Activated CD8-positive, alpha-beta T cell treated with anti-CD3 and anti-CD28 coated beads for 36 hours (primary cell): ENCODE data around the gene PTGR1. TPM values are rescaled to one million over a fixed set of nuclear protein-coding genes. Genes with fewer than 3 reads are reported as not detected.

ENCODE experiments used
- ATAC-seq: fragments of 200-7000 bp; cut with Tn5 transposase; one replicate; pipeline ENCODE4 v1.10.0; 2021; ENCODE audit warnings: mild to moderate bottlenecking, moderate library complexity
- CTCF ChIA-PET: fragments of 350-600 bp; sonication (Branson Sonifier 250); formaldehyde crosslinking; loops from one replicate; lab custom pipeline; 2021; ENCODE audit warnings: antibody characterized with exemption; lab: Charles Lee
- POLR2A ChIA-PET: fragments of 350-600 bp; sonication (Branson Sonifier 250); formaldehyde crosslinking; loops from one replicate; lab custom pipeline; 2021; ENCODE audit warnings: antibody characterized with exemption; lab: Charles Lee
- DNase-seq: peaks from one replicate; pipeline ENCODE4 v3.0.0-alpha.2; 2020
- H3K27ac Mint-ChIP-seq: one replicate; pipeline ENCODE4 v1.8.0; 2021; ENCODE audit warnings: mild to moderate bottlenecking, mixed read lengths
- H3K27me3 Mint-ChIP-seq: one replicate; pipeline ENCODE4 v1.8.0; 2021; ENCODE audit warnings: mixed read lengths
- H3K36me3 Mint-ChIP-seq: one replicate; pipeline ENCODE4 v1.8.0; 2021; ENCODE audit warnings: low read depth, mixed read lengths
- H3K4me1 Mint-ChIP-seq: one replicate; pipeline ENCODE4 v1.8.0; 2021; ENCODE audit warnings: low read depth, mixed read lengths
- H3K4me3 Mint-ChIP-seq: one replicate; pipeline ENCODE4 v1.8.0; 2021; ENCODE audit warnings: mild to moderate bottlenecking, moderate library complexity, mixed read lengths
- H3K9me3 Mint-ChIP-seq: one replicate; pipeline ENCODE4 v1.8.0; 2021; ENCODE audit warnings: mixed read lengths
- intact Hi-C: fragments of 100-400 bp; cut with micrococcal nuclease; formaldehyde crosslinking; loops from one replicate; pipeline ENCODE4 v1.10.0; 2022
- total RNA-seq, 2 experiments: library from RNA; stranded (reverse); gene quantifications; one replicate each; pipeline ENCODE4 v1.2.3, GENCODE V29; 2021
- TF ChIP-seq, protein P1 (sequence below): fragments of 200-600 bp; IDR thresholded peaks from one replicate; pipeline ENCODE4 v1.8.0; 2022; ENCODE audit warnings: antibody characterized with exemption, mild to moderate bottlenecking

Gene PTGR1
- total RNA-seq, 2 experiments from 2014 or later: 1.7 to 1.8 TPM

DNA sequence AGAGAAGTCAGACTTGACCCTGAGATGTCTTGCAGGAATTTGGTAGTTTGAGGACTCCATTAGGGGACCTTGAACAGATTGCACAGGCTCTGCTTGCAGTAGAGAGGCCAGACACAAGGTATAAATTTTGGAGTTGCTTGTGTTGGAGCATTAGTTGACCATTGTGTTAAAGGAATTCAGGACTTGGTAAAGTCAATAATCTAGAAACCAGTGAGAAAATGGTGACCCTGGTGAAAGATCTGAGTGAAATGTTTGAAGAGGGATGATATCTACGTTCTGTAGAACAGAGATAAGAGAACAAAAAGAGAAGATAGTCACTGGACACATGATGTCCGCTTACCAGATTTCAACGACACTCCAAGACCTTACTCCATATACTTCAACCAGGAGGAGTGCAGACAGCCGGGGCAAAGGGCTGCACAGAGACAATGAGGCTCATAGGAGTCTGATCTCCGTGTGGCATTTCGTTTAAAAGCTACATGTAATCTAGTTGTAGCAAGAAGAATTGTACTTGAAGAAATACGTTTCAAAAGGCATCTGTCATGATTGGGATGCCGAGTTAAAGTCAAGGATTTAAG, 44.8 kb upstream of the PTGR1 start:
- Mint-ChIP-seq H3K4me3 (no peak overlapping the region), H3K9me3 (no peaks in the 10 kb centered on the region), H3K4me1 (no peaks in the 10 kb centered on the region), H3K36me3 (peaks cover 37% of the 10 kb centered on the region), H3K27me3 (no peaks in the 10 kb centered on the region), H3K27ac (no peak overlapping the region)
- CTCF ChIA-PET: no interaction called here
- no peak for DNase-seq
- ATAC-seq: no peak
- TF ChIP-seq, protein P1, sequence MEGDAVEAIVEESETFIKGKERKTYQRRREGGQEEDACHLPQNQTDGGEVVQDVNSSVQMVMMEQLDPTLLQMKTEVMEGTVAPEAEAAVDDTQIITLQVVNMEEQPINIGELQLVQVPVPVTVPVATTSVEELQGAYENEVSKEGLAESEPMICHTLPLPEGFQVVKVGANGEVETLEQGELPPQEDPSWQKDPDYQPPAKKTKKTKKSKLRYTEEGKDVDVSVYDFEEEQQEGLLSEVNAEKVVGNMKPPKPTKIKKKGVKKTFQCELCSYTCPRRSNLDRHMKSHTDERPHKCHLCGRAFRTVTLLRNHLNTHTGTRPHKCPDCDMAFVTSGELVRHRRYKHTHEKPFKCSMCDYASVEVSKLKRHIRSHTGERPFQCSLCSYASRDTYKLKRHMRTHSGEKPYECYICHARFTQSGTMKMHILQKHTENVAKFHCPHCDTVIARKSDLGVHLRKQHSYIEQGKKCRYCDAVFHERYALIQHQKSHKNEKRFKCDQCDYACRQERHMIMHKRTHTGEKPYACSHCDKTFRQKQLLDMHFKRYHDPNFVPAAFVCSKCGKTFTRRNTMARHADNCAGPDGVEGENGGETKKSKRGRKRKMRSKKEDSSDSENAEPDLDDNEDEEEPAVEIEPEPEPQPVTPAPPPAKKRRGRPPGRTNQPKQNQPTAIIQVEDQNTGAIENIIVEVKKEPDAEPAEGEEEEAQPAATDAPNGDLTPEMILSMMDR: no peak
- intact Hi-C loops: no loop called here
- POLR2A ChIA-PET: no interaction called here

DNA sequence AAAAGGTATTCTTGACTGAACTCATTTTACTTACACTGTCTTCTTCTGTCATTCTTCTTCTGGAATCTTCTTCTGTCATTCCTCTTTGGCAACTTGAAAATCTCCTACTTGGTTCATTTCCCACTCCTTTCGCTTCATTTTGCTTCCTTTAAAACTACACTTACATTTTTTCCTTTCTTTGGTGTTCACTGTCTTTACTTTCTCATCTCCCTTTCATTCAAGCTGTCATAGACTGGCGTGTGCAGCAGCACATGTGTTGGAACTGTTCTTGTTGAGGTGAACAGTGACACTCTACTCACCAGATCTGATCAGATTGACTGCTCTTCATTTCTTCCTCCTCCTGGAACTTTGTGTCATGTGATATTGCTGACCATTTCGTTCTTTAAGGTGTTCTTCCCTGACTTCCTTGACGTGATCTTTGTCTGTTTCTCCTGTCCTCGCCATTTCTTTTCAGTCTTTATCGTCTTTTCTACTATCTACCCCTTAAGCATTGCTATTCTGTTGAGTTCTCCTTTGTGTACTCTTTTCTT, 38.0 kb upstream of the PTGR1 start:
- CTCF ChIA-PET: interaction anchor here (1.1 to 1.2 kb wide), 2 partner anchors 16 to 39 kb away, joined by 3 read pairs; no protein-coding TSS in a partner anchor
- ATAC-seq (no peak), DNase-seq (no peak)
- Mint-ChIP-seq H3K36me3 (peaks cover 35% of the 10 kb centered on the region), H3K4me1 (peaks cover 37% of the 10 kb centered on the region), H3K4me3 (no peak overlapping the region), H3K9me3 (no peaks in the 10 kb centered on the region), H3K27ac (no peak overlapping the region), H3K27me3 (no peaks in the 10 kb centered on the region)
- TF ChIP-seq, protein P1: no peak
- intact Hi-C loops: no loop called here
- POLR2A ChIA-PET: no interaction called here

DNA sequence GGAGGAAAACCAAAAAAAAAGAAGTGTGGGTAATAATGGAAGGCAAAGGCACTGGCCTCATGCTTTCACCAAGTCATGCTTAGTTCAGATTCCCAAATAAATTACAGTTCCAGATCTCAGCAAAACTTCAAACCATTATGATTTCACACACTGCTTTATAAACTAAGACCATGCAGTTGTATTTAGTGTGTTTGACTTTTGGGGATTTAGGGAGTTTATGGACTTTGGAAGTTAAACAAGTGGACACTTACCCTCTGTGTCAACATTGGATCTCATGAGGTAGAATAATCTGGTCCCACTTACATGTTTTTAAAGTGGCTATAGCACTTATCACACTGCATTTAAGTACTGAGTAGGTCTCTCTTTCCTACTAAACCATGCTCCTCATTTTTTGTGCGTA, 35.4 kb upstream of the PTGR1 start:
- Mint-ChIP-seq H3K4me1 (peaks cover 40% of the 10 kb centered on the region), H3K9me3 (no peaks in the 10 kb centered on the region), H3K27me3 (no peaks in the 10 kb centered on the region), H3K27ac (no peak overlapping the region), H3K4me3 (no peak overlapping the region), H3K36me3 (peaks cover 44% of the 10 kb centered on the region)
- DNase-seq (no peak), ATAC-seq (no peak)
- TF ChIP-seq, protein P1: no peak
- intact Hi-C loops: no loop called here
- CTCF ChIA-PET: no interaction called here
- POLR2A ChIA-PET: no interaction called here

DNA sequence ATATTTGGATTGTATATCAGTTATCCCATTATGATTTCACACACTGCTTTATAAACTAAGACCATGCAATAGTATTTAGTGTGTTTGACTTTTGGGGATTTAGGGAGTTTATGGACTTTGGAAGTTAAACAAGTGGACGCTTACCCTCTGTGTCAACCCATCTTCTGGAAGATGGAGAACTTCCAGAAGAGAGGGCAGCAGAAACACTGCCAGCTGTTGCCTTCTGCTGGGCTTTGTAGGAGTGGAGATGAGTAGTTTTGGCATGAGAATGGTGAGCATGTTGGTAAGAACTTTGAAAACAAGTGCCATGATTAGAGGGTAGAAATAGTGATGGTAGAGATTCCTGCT, 33.9 kb upstream of the PTGR1 start:
- no peak for ATAC-seq
- CTCF ChIA-PET: interaction anchor here (1.0 to 1.2 kb wide), 2 partner anchors 35 to 67 kb away, joined by 3 to 5 read pairs; no protein-coding TSS in a partner anchor
- no peaks in the 10 kb centered on the region for H3K27me3 Mint-ChIP-seq
- peaks cover 42% of the 10 kb centered on the region for H3K36me3 Mint-ChIP-seq
- TF ChIP-seq, protein P1: no peak
- no peaks in the 10 kb centered on the region for H3K9me3 Mint-ChIP-seq
- no peak overlapping the region for H3K27ac Mint-ChIP-seq
- no peak for DNase-seq
- H3K4me3 Mint-ChIP-seq: peak overlapping the region; percentile 89
- intact Hi-C loops: no loop called here
- POLR2A ChIA-PET: interaction anchor here (0.6 to 1.0 kb wide), 2 partner anchors 28 to 752 kb away, joined by 3 read pairs; partner anchors contain the start of gene GNG10
- peaks cover 40% of the 10 kb centered on the region for H3K4me1 Mint-ChIP-seq

DNA sequence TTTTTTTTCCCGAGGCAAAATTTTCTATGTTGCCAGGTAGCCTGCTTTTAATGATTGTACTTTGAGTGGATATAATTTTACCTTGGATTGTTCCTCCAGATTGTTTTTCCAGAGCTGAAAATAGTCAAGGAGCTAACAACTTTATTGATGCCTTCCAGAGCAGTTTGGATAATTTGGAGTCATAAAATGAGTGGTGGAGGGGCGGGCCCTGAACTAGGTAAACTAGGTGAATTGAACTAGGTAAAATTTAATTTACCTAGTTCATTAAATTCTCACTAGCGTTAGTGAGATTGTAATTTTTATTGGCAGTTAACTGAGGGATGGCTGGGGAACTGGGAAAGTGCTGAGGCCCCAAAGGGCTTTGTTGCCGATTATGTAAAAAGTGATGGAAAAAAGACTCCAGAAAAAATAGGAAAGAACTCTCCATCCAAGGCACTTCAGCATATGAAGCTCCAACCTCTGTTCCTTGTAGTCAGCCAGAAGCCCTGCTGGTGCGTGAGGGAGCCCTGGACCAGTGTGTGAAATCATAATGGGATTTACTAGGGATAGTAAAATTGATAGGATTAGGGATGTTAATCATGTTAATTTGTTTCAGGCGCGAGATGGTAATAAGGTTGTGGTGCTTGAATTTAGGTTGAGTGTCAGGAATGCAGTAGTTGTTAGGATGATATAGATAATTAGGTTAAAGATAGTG, 33.4 kb upstream of the PTGR1 start:
- H3K27ac Mint-ChIP-seq: no peak overlapping the region
- TF ChIP-seq, protein P1: no peak
- H3K36me3 Mint-ChIP-seq: peaks cover 42% of the 10 kb centered on the region
- H3K27me3 Mint-ChIP-seq: no peaks in the 10 kb centered on the region
- H3K9me3 Mint-ChIP-seq: no peaks in the 10 kb centered on the region
- ATAC-seq (no peak), DNase-seq (no peak)
- H3K4me3 Mint-ChIP-seq: peak overlapping the region; percentile 89
- peaks cover 40% of the 10 kb centered on the region for H3K4me1 Mint-ChIP-seq
- CTCF ChIA-PET: interaction anchor here (0.7 to 1.2 kb wide), 2 partner anchors 35 to 110 kb away, joined by 3 to 5 read pairs; no protein-coding TSS in a partner anchor
- POLR2A ChIA-PET: interaction anchor here (0.6 to 1.7 kb wide), 4 partner anchors 28 to 752 kb away, joined by 3 to 7 read pairs (median 3); partner anchors contain the start of gene GNG10
- intact Hi-C loops: no loop called here
